Activated T-helper 1 cell treated with anti-CD3 and anti-CD28 coated beads, Interleukin-12 subunit alpha, Interleukin-12 subunit beta, Interleukin-2, Interleukin-4 antibody, amounts not matched to agents 30 ng/mL and 10 ng/mL and 1 ng/mL, durations not matched to agents 14 hours and 24 hours and 36 hours (primary cell): ENCODE measurements around the gene HIRIP3. TPM values are rescaled to one million over a fixed set of nuclear protein-coding genes. Genes with fewer than 3 reads are reported as not detected.

Experiments used
- DNase-seq: peaks from one replicate; pipeline ENCODE4 v3.0.0; 2021; ENCODE audit warnings: low spot score
- H3K27ac Mint-ChIP-seq: one replicate; pipeline ENCODE4 v1.8.0; 2021; ENCODE audit warnings: mild to moderate bottlenecking, mixed read lengths
- H3K27me3 Mint-ChIP-seq: one replicate; pipeline ENCODE4 v1.8.0; 2022; ENCODE audit warnings: mild to moderate bottlenecking, moderate library complexity, mixed read lengths; ENCODE audit not compliant: insufficient read depth
- H3K36me3 Mint-ChIP-seq: one replicate; pipeline ENCODE4 v1.8.0; 2021; ENCODE audit warnings: low read depth, mixed read lengths
- H3K4me1 Mint-ChIP-seq: one replicate; pipeline ENCODE4 v1.8.0; 2021; ENCODE audit warnings: low read depth, mixed read lengths
- H3K4me3 Mint-ChIP-seq: one replicate; pipeline ENCODE4 v1.8.0; 2021; ENCODE audit warnings: mild to moderate bottlenecking, moderate library complexity, mixed read lengths
- H3K9me3 Mint-ChIP-seq: one replicate; pipeline ENCODE4 v1.8.0; 2021; ENCODE audit warnings: mixed read lengths
- intact Hi-C: fragments of 100-400 bp; cut with micrococcal nuclease; formaldehyde crosslinking; loops from one replicate; pipeline ENCODE4 v1.15.1; 2024
- total RNA-seq: library from RNA; stranded (reverse); gene quantifications from 2 replicates; pipeline ENCODE4 v1.2.3, GENCODE V29; 2022

HIRIP3 gene
- total RNA-seq, 1 donor from 2014 or later, result 50.1 TPM

GRCh38 chr16:30010844-30011713, 15.7 kb upstream of the HIRIP3 start, which contains the start of gene DOC2A:
DOC2A (minus strand) TSS chr16:30011027; CDS start chr16:30010222, 805 bp downstream.
- Mint-ChIP-seq H3K36me3 (no peaks in the 10 kb centered on the region), H3K4me3 (peak within 1 kb of the TSS; percentile 87), H3K4me1 (peaks cover 6% of the 10 kb centered on the region), H3K9me3 (no peaks in the 10 kb centered on the region), H3K27ac (no peak within 1 kb of the TSS), H3K27me3 (peaks cover 29% of the 10 kb centered on the region)
- intact Hi-C loops, result no loop called here
- no peak for DNase-seq

- Mint-ChIP-seq H3K36me3 (no peaks in the 10 kb centered on the region), H3K27ac (no peak overlapping the region), H3K9me3 (no peaks in the 10 kb centered on the region), H3K4me3 (peak overlapping the region; percentile 64), H3K27me3 (peaks cover 29% of the 10 kb centered on the region), H3K4me1 (peaks cover 6% of the 10 kb centered on the region)
- no peak for DNase-seq
- intact Hi-C loops, result loop anchor here (5.0 kb wide), 1 partner anchor 308 kb away; no protein-coding TSS in a partner anchor
Measured at GRCh38 chr16:30009990-30010843, 14.8 kb upstream of the HIRIP3 start.

GRCh38 chr16:30009085-30009862, 13.9 kb upstream of the HIRIP3 start:
- Mint-ChIP-seq H3K27me3 (peaks cover 29% of the 10 kb centered on the region), H3K4me1 (peaks cover 6% of the 10 kb centered on the region), H3K27ac (no peak overlapping the region), H3K36me3 (no peaks in the 10 kb centered on the region), H3K9me3 (no peaks in the 10 kb centered on the region), H3K4me3 (no peak overlapping the region)
- no peak for DNase-seq
- intact Hi-C loops, result loop anchor here (5.0 kb wide), 1 partner anchor 307 kb away; no protein-coding TSS in a partner anchor

DNA sequence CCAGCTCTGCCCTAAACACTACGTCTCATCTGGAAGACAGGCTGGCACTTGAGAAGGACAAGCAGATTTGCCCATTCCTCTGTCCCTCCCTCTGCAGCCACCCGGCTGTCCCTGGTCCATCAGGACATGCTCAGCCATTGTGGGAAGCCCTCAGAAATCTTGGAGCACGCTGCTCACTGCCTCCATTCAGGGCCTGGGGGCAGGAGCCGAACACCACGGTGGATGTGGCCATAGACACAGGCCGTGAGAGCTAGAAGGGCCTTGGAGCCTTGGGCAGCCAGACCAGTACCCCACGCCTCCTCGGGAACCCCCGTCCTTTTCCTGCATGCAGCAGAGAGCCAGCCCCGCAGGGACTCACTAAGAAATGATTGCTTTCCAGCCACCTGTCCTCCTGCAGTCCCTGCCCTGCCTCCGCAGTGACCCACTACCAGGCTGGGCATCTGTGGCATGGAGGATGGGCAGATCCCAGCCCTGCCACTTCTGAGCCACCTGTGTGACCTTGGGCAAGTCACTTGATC, 12.0 kb upstream of the HIRIP3 start:
- Mint-ChIP-seq H3K9me3 (no peaks in the 10 kb centered on the region), H3K27me3 (peaks cover 25% of the 10 kb centered on the region), H3K4me1 (peaks cover 6% of the 10 kb centered on the region), H3K36me3 (peaks cover 3% of the 10 kb centered on the region), H3K4me3 (no peak overlapping the region), H3K27ac (no peak overlapping the region)
- no peak for DNase-seq
- intact Hi-C loops, result loop anchor here (5.0 kb wide), 1 partner anchor 305 kb away; no protein-coding TSS in a partner anchor

DNA sequence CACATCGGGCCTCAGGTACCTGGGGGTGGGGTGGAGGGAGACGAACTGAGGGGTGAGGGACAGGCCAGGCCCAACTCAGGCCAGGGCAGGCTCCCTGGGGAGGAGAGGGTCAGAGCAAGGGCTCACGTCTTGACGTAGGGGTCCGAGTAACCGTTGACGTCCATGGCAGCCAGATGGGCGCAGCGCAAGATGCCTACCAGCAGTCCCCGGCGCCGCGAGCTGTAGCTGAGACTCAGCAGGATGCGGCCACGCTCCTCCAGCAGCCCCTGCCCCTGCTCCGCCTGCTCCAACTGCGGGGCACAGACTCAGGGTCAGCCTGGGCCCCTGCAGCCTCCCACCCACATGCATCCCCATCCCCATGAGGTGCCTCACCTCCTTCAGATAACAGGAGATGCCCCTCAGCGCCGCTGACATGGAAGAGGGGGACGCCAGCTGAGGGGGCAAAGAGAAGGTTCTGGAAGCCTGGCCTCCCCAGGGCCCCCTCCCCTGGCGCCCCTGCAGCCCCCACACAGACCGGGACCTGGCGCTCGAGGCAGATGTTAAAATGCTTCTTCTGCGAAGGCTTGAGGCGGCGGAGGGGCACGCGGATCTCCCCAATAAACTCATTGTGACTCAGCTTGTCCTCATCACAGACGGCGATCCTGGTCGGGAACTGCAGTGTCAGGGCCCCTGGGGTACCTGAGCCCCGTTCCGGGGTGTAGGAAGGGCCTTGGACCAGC, 11.4 kb upstream of the HIRIP3 start:
- H3K4me3 Mint-ChIP-seq, result no peak overlapping the region
- peaks cover 8% of the 10 kb centered on the region for H3K36me3 Mint-ChIP-seq
- H3K27me3 Mint-ChIP-seq, result peaks cover 20% of the 10 kb centered on the region
- DNase-seq, result no peak
- H3K9me3 Mint-ChIP-seq, result no peaks in the 10 kb centered on the region
- H3K27ac Mint-ChIP-seq, result no peak overlapping the region
- intact Hi-C loops, result loop anchor here (5.0 kb wide), 1 partner anchor 305 kb away; no protein-coding TSS in a partner anchor
- peaks cover 2% of the 10 kb centered on the region for H3K4me1 Mint-ChIP-seq

DNA sequence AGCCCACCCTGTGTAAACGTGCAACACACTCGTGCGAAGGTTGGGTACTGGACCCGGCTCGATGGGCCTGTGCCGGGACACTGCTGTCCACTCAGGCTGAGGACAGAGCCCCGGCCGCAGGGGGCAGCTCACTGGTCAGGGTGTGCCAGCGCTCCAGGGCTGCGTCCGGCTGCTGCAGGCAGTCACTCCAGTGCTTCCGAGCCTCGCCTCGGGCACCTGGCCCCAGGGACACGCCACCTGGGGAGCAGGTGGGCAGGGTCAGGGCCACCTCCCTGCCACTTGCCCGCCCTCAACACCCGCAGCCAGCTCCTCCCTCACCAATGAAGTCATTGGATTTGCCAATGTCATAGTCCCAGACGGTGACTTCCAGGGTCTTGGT, 10.7 kb upstream of the HIRIP3 start:
- no peak overlapping the region for H3K27ac Mint-ChIP-seq
- intact Hi-C loops, result loop anchor here (5.0 kb wide), 1 partner anchor 304 kb away; no protein-coding TSS in a partner anchor
- H3K27me3 Mint-ChIP-seq, result peaks cover 15% of the 10 kb centered on the region
- no peaks in the 10 kb centered on the region for H3K4me1 Mint-ChIP-seq
- H3K4me3 Mint-ChIP-seq, result no peak overlapping the region
- peaks cover 12% of the 10 kb centered on the region for H3K36me3 Mint-ChIP-seq
- no peaks in the 10 kb centered on the region for H3K9me3 Mint-ChIP-seq
- no peak for DNase-seq

- no peaks in the 10 kb centered on the region for H3K4me1 Mint-ChIP-seq
- no peak overlapping the region for H3K27ac Mint-ChIP-seq
- no peak overlapping the region for H3K4me3 Mint-ChIP-seq
- no peaks in the 10 kb centered on the region for H3K9me3 Mint-ChIP-seq
- intact Hi-C loops, result loop anchor here (5.0 kb wide), 1 partner anchor 303 kb away; no protein-coding TSS in a partner anchor
- peaks cover 12% of the 10 kb centered on the region for H3K36me3 Mint-ChIP-seq
- H3K27me3 Mint-ChIP-seq, result peaks cover 14% of the 10 kb centered on the region
- DNase-seq, result no peak
Measured at GRCh38 chr16:30005341-30006094, 10.1 kb upstream of the HIRIP3 start.

- peaks cover 15% of the 10 kb centered on the region for H3K36me3 Mint-ChIP-seq
- H3K4me3 Mint-ChIP-seq, result no peak overlapping the region
- peaks cover under 1% of the 10 kb centered on the region for H3K4me1 Mint-ChIP-seq
- no peak for DNase-seq
- intact Hi-C loops, result loop anchor here (5.0 kb wide), 1 partner anchor 303 kb away; no protein-coding TSS in a partner anchor
- no peak overlapping the region for H3K27ac Mint-ChIP-seq
- peaks cover 11% of the 10 kb centered on the region for H3K27me3 Mint-ChIP-seq
- no peaks in the 10 kb centered on the region for H3K9me3 Mint-ChIP-seq
Measured at GRCh38 chr16:30004811-30005242, 9.4 kb upstream of the HIRIP3 start.

GRCh38 chr16:30004424-30004776, 9.0 kb upstream of the HIRIP3 start:
- intact Hi-C loops, result no loop called here
- H3K27ac Mint-ChIP-seq, result no peak overlapping the region

GRCh38 chr16:30003670-30004423, 8.4 kb upstream of the HIRIP3 start:
- Mint-ChIP-seq H3K4me1 (peaks cover 10% of the 10 kb centered on the region), H3K36me3 (peaks cover 22% of the 10 kb centered on the region), H3K4me3 (no peak overlapping the region), H3K27me3 (peaks cover 7% of the 10 kb centered on the region), H3K9me3 (no peaks in the 10 kb centered on the region), H3K27ac (no peak overlapping the region)
- intact Hi-C loops, result no loop called here
- no peak for DNase-seq

More at GRCh38 chr16:30004424-30004776, 9.0 kb upstream of the HIRIP3 start:
- peaks cover 5% of the 10 kb centered on the region for H3K4me1 Mint-ChIP-seq
- no peaks in the 10 kb centered on the region for H3K9me3 Mint-ChIP-seq
- no peak overlapping the region for H3K4me3 Mint-ChIP-seq
- peaks cover 9% of the 10 kb centered on the region for H3K27me3 Mint-ChIP-seq
- DNase-seq, result no peak
- H3K36me3 Mint-ChIP-seq, result peaks cover 20% of the 10 kb centered on the region
